HEK293T (cell line): ENCODE data around the gene ZNF750.

ENCODE experiments used
- ARNT ChIP-seq: fragments of 450-650 bp; IDR thresholded peaks from 2 replicates; pipeline ENCODE4 v1.6.1; 2017; ENCODE audit warnings: mild to moderate bottlenecking
- BHLHE40 ChIP-seq: fragments of 450-650 bp; IDR thresholded peaks from 2 replicates; pipeline ENCODE4 v1.6.1; 2016; ENCODE audit warnings: mild to moderate bottlenecking, moderate library complexity, borderline replicate concordance
- CTBP1 ChIP-seq: fragments of 450-650 bp; IDR thresholded peaks from 2 replicates; pipeline ENCODE4 v1.6.1; 2016; ENCODE audit warnings: borderline replicate concordance
- FOXA1 ChIP-seq: fragments of 450-650 bp; IDR thresholded peaks from 2 replicates; pipeline ENCODE4 v1.6.1; 2016; ENCODE audit warnings: mild to moderate bottlenecking
- FOXM1 ChIP-seq: fragments of 450-650 bp; IDR thresholded peaks from 2 replicates; pipeline ENCODE4 v1.6.1; 2017; ENCODE audit warnings: mild to moderate bottlenecking, borderline replicate concordance
- HDGF ChIP-seq: fragments of 450-650 bp; IDR thresholded peaks from 2 replicates; pipeline ENCODE4 v1.6.1; 2017; ENCODE audit warnings: antibody characterized with exemption, borderline replicate concordance
- L3MBTL2 ChIP-seq: fragments of 450-650 bp; conservative IDR thresholded peaks from 2 replicates; pipeline ENCODE4 v1.6.1; 2016; ENCODE audit warnings: mild to moderate bottlenecking
- LEF1 ChIP-seq: fragments of 450-650 bp; IDR thresholded peaks from 2 replicates; pipeline ENCODE4 v1.6.1; 2017; ENCODE audit warnings: mild to moderate bottlenecking, borderline replicate concordance
- NFRKB ChIP-seq: fragments of 450-650 bp; IDR thresholded peaks from 2 replicates; pipeline ENCODE4 v1.6.1; 2016; ENCODE audit warnings: mild to moderate bottlenecking, moderate library complexity
- PKNOX1 ChIP-seq: fragments of 450-650 bp; IDR thresholded peaks from 2 replicates; pipeline ENCODE4 v1.6.1; 2016
- SP1 ChIP-seq: fragments of 450-650 bp; IDR thresholded peaks from 2 replicates; pipeline ENCODE4 v1.6.1; 2017
- SUZ12 ChIP-seq: fragments of 450-650 bp; IDR thresholded peaks from 2 replicates; pipeline ENCODE4 v1.6.1; 2016; ENCODE audit warnings: mild to moderate bottlenecking
- TARDBP ChIP-seq: fragments of 450-650 bp; IDR thresholded peaks from 2 replicates; pipeline ENCODE4 v1.6.1; 2016
- ZNF384 ChIP-seq: fragments of 450-650 bp; IDR thresholded peaks from 2 replicates; pipeline ENCODE4 v1.6.1; 2016

- no peak for TF ChIP-seq BHLHE40
- no peak for TF ChIP-seq FOXA1
- TF ChIP-seq L3MBTL2, result no peak
- no peak for TF ChIP-seq CTBP1
- TF ChIP-seq SP1, result no peak
- no peak for TF ChIP-seq ZNF384
- no peak for TF ChIP-seq ARNT
- TF ChIP-seq NFRKB, result no peak
- TF ChIP-seq SUZ12, result no peak
- no peak for TF ChIP-seq FOXM1
- no peak for TF ChIP-seq LEF1
- TF ChIP-seq TARDBP, result no peak
- TF ChIP-seq HDGF, result no peak
- no peak for TF ChIP-seq PKNOX1
Observed at GRCh38 chr17:82887255-82888164, 47.7 kb upstream of the ZNF750 start.
